Endothelial cell of umbilical vein (primary cell): Measurements from ENCODE around the gene CYP3A5. TPM values are rescaled to one million over a fixed set of nuclear protein-coding genes. Genes with fewer than 3 reads are reported as not detected.

Source experiments
- Bru-seq: library from RNA; stranded (reverse); fragments of 400-500 nt; gene quantifications from one replicate; lab custom pipeline; 2021; lab: Mats Ljungman, UMichigan
- BruChase-seq, 2 experiments: library from RNA; stranded (reverse); fragments of 400-500 nt; gene quantifications; one replicate each; lab custom pipeline; 2021; lab: Mats Ljungman, UMichigan
- BruUV-seq: library from RNA; stranded (reverse); fragments of 400-500 nt; replicated peaks from 2 replicates; lab custom pipeline; 2021; lab: Mats Ljungman, UMichigan
- CTCF ChIA-PET: fragments of 300-600, 350-600 bp; sonication (Branson Sonifier 250); formaldehyde crosslinking; loops from one replicate; lab custom pipeline; 2021; ENCODE audit warnings: antibody characterized with exemption, inconsistent platforms; lab: Charles Lee
- POLR2A ChIA-PET: fragments of 300-600, 350-600 bp; sonication (Branson Sonifier 250); formaldehyde crosslinking; loops from one replicate; lab custom pipeline; 2021; ENCODE audit warnings: antibody characterized with exemption, inconsistent platforms; lab: Charles Lee
- DNase-seq: peaks from one replicate; pipeline ENCODE4 v3.0.0-alpha.2; 2011; ENCODE audit warnings: low read depth, low spot score
- FAIRE-seq: peaks from 2 replicates; lab custom pipeline; 2011; peaks lifted over from hg19 to GRCh38; lab: Jason Lieb, UNC
- H2AFZ ChIP-seq: 2 replicates; pipeline ENCODE4 v1.6.0; 2012; ENCODE audit warnings: low read depth, low read length, control low read depth, inconsistent platforms
- H3K27ac ChIP-seq: 2 replicates; pipeline ENCODE4 v1.5.1; 2011; ENCODE audit warnings: low read depth, mild to moderate bottlenecking, control low read depth, low read length, moderate library complexity; ENCODE audit not compliant: insufficient read depth
- H3K27me3 ChIP-seq, 2 experiments: 2 replicates each; pipeline versions ENCODE4 v1.6.0 to v1.6.1; 2011; ENCODE audit warnings: low read length in 2 of 2, mixed read lengths in 1 of 2; ENCODE audit not compliant: control insufficient read depth in 2 of 2, insufficient read depth in 2 of 2
- H3K36me3 ChIP-seq, 2 experiments: 2 replicates in 1 of 2; 3 replicates in 1 of 2; pipeline ENCODE4 v1.5.1; 2011; ENCODE audit warnings: low read length in 2 of 2, mild to moderate bottlenecking in 1 of 2, moderate library complexity in 1 of 2; ENCODE audit not compliant: control insufficient read depth in 2 of 2, insufficient read depth in 2 of 2; ENCODE audit errors: extremely low read depth in 1 of 2
- H3K4me1 ChIP-seq: 3 replicates; pipeline ENCODE4 v1.5.1; 2011; ENCODE audit warnings: mild to moderate bottlenecking, low read length; ENCODE audit not compliant: control insufficient read depth, insufficient read depth; ENCODE audit errors: extremely low read depth
- H3K4me2 ChIP-seq: 2 replicates; pipeline ENCODE4 v1.6.1; 2011; ENCODE audit warnings: low read length, control low read depth, mixed read lengths; ENCODE audit not compliant: insufficient read depth
- H3K4me3 ChIP-seq, 3 experiments: fragments of 200-600 bp in 1 of 3; sonication (generic), shearing (Covaris generic) in 1 of 3; replicated peaks in 1 of 3; 2 replicates each; pipeline ENCODE4 v1.5.1; 2011 to 2016; ENCODE audit warnings: control low read depth in 3 of 3, low read length in 3 of 3, mild to moderate bottlenecking in 2 of 3, inconsistent platforms in 1 of 3, low read depth in 1 of 3, moderate library complexity in 1 of 3; ENCODE audit not compliant: insufficient read depth in 1 of 3
- H3K79me2 ChIP-seq: 2 replicates; pipeline ENCODE4 v1.6.0; 2012; ENCODE audit warnings: low read length, inconsistent platforms; ENCODE audit not compliant: control insufficient read depth, insufficient read depth
- H3K9ac ChIP-seq: replicated peaks from 2 replicates; pipeline ENCODE3; 2011; ENCODE audit warnings: low read length, control low read depth; ENCODE audit not compliant: insufficient read depth; ENCODE audit errors: extremely low read depth
- H3K9me1 ChIP-seq: replicated peaks from 3 replicates; pipeline ENCODE4 v1.6.0; 2011; ENCODE audit warnings: mild to moderate bottlenecking, low read length; ENCODE audit not compliant: control insufficient read depth, insufficient read depth; ENCODE audit errors: extremely low read depth
- H3K9me3 ChIP-seq: replicated peaks from 2 replicates; pipeline ENCODE4 v1.5.1; 2012; ENCODE audit warnings: low read length, inconsistent platforms; ENCODE audit not compliant: control insufficient read depth, insufficient read depth
- H4K20me1 ChIP-seq: replicated peaks from 2 replicates; pipeline ENCODE3; 2011; ENCODE audit warnings: mild to moderate bottlenecking, low read length; ENCODE audit not compliant: control insufficient read depth, insufficient read depth; ENCODE audit errors: extremely low read depth
- EZH2 ChIP-seq: IDR thresholded peaks from 2 replicates; pipeline ENCODE4 v1.6.1; 2012; ENCODE audit warnings: borderline replicate concordance, low read depth, mild to moderate bottlenecking, moderate library complexity, low read length, inconsistent platforms; ENCODE audit not compliant: severe bottlenecking
- GATA2 ChIP-seq: IDR thresholded peaks from 2 replicates; pipeline ENCODE4 v1.7.0; 2011; ENCODE audit warnings: low read depth, mild to moderate bottlenecking, moderate library complexity, mixed read lengths, low read length; ENCODE audit not compliant: insufficient read length, insufficient read depth
- JUN ChIP-seq: IDR thresholded peaks from 2 replicates; pipeline ENCODE4 v1.6.1; 2011; ENCODE audit warnings: borderline replicate concordance, low read depth; ENCODE audit not compliant: insufficient read length, insufficient read depth
- MYC ChIP-seq: IDR thresholded peaks from one replicate; pipeline ENCODE4 v1.6.1; 2011; ENCODE audit warnings: mild to moderate bottlenecking, low read depth, low read length
- POLR2A ChIP-seq: IDR thresholded peaks from 2 replicates; pipeline ENCODE4 v1.6.1; 2012; ENCODE audit warnings: low read depth, mild to moderate bottlenecking, control low read depth, low read length
- POLR2AphosphoS5 ChIP-seq: IDR thresholded peaks from 2 replicates; pipeline ENCODE4 v1.6.1; 2012; ENCODE audit warnings: low read depth, mild to moderate bottlenecking, control low read depth, low read length, moderate library complexity; ENCODE audit not compliant: insufficient read depth
- dilution Hi-C: fragments of 300-500 bp; cut with MboI; formaldehyde crosslinking; loops from one replicate; pipeline ENCODE4 v1.15.0; 2019; ENCODE audit warnings: low sequenced_read_pairs; ENCODE audit not compliant: extremely low pct_ligation_motif_present
- intact Hi-C: fragments of 100-400 bp; cut with micrococcal nuclease; formaldehyde crosslinking; loops from one replicate; pipeline ENCODE4 v1.10.0; 2022
- long read RNA-seq: library from polyadenylated mRNA; stranded (forward); transcript quantifications from one replicate; pipeline ENCODE4 v2.0.0, GENCODE V29; 2021
- polyA minus RNA-seq, 3 experiments: library from RNA; depleted of rRNA, polyadenylated mRNA; stranded (reverse); fragments of >200 nt; gene quantifications; 1 replicate in 1 of 3; 2 replicates in 2 of 3; pipeline ENCODE4 v1.2.3, GENCODE V29; 2011
- polyA plus RNA-seq, 4 experiments: library from polyadenylated mRNA; depleted of rRNA in 3 of 4; stranded (reverse) in 3 of 4; unstranded in 1 of 4; fragments of >200 nt; gene quantifications; 2 replicates each; pipeline versions ENCODE4 v1.2.1 to v1.2.3, GENCODE V29; 2011 to 2012; ENCODE audit warnings: missing spikeins in 1 of 4
- total RNA-seq: library from RNA; stranded (reverse); gene quantifications from 2 replicates; pipeline ENCODE4 v1.2.3, GENCODE V29; 2021
- TF ChIP-seq, protein P1 (sequence below), 2 donors: IDR thresholded peaks; 1 replicate in 1 of 2; 2 replicates in 1 of 2; pipeline ENCODE4 v1.5.1; 2011; ENCODE audit warnings: low read length in 2 of 2, mild to moderate bottlenecking in 2 of 2, moderate library complexity in 2 of 2, control low read depth in 1 of 2, inconsistent platforms in 1 of 2, low read depth in 1 of 2; ENCODE audit not compliant: insufficient read depth in 1 of 2; ENCODE audit errors: extremely low read depth in 1 of 2
- TF ChIP-seq, protein P2 (sequence below): IDR thresholded peaks from 2 replicates; pipeline ENCODE4 v1.6.1; 2011; ENCODE audit not compliant: insufficient read depth, insufficient read length

CYP3A5 gene
- total RNA-seq (not detected in 2 replicates), polyA plus RNA-seq (not detected in 2 replicates), polyA minus RNA-seq (not detected in 2 replicates), Bru-seq, nascent RNA (not detected), BruChase-seq, experiment 1, labeled RNA remaining after a 6-hour chase (not detected), BruChase-seq, experiment 2, labeled RNA remaining after a 2-hour chase (not detected)
- polyA plus RNA-seq (2011; cell fraction: cytosol; rRNA removed): not detected in 2 replicates
- not detected in 2 replicates for polyA plus RNA-seq (2011; cell fraction: nucleus; rRNA removed)
- 0.21 and 0.30 TPM in 2 replicates for polyA plus RNA-seq (2012)
- not detected for polyA minus RNA-seq (2011; cell fraction: cytosol; rRNA and poly(A)+ RNA removed)
- polyA minus RNA-seq (2011; cell fraction: nucleus; rRNA and poly(A)+ RNA removed): not detected in 2 replicates
- long read RNA-seq: 0 reads

DNA sequence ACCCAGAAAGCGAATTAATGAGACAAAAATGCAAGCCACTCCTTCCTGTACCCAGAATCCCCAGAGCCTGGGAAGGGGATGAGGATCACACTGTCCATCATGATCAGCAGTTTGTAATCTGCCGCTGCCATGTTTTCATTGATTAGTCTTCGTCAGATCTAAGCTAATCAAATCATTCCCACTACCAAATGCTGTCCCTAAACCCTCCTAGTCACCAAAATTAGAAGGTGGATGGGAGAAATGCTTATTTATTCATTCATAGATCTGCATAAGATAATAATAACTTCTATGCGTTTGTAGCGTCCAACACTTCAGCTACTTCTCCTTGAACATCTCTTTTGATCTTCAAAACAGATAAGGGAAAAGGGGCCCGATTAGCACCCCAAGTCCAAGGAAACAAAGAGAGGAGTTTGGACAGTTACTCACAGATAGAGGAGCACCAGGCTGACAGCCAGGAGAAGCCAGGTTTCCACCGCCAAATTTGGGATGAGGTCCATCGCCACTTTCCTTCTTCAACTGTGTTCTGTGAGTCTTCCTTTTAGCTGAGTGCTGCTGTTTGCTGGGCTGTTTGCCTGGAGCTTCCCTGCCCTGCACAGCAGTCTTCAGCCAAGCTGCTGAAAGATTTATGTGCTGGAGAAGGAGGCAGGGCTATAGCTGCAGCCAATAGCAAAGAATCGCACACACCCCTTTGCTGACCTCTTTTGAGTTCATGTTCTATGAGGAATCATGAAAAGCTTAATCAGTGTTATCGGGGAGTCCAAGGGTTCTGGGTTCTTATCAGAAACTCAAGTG lies at the start of gene CYP3A5:
Gene CYP3A5 (minus strand): TSS at position 597 of the 792 bp plus-strand sequence. CDS start 100 bp downstream, at position 497.
- CTCF ChIA-PET: no interaction called here
- intact Hi-C loops: no loop called here

More for the DNA sequence above, at the start of gene CYP3A5:
- Histone ChIP-seq H3K27me3 (no peaks in the 10 kb centered on the region), H3K9me3 (no peaks in the 10 kb centered on the region), H4K20me1 (no peaks in the 10 kb centered on the region), H3K79me2 (no peaks in the 10 kb centered on the region), H2AFZ (no peak within 1 kb of the TSS), H3K9ac (no peak within 1 kb of the TSS), H3K4me2 (no peak within 1 kb of the TSS), H3K4me1 (no peaks in the 10 kb centered on the region), H3K9me1 (no peaks in the 10 kb centered on the region), H3K4me3 (no peak within 1 kb of the TSS), H3K27ac (no peak within 1 kb of the TSS), H3K36me3 (no peaks in the 10 kb centered on the region)
- BruUV-seq: no TSS peak
- dilution Hi-C loops: no loop called here
- DNase-seq (no peak), FAIRE-seq (peak; percentile 12)
- POLR2A ChIA-PET: no interaction called here
- TF ChIP-seq EZH2 (no peak), POLR2A (no peak), JUN (no peak), POLR2AphosphoS5 (no peak), MYC (no peak), GATA2 (no peak)
- TF ChIP-seq, protein P1, sequence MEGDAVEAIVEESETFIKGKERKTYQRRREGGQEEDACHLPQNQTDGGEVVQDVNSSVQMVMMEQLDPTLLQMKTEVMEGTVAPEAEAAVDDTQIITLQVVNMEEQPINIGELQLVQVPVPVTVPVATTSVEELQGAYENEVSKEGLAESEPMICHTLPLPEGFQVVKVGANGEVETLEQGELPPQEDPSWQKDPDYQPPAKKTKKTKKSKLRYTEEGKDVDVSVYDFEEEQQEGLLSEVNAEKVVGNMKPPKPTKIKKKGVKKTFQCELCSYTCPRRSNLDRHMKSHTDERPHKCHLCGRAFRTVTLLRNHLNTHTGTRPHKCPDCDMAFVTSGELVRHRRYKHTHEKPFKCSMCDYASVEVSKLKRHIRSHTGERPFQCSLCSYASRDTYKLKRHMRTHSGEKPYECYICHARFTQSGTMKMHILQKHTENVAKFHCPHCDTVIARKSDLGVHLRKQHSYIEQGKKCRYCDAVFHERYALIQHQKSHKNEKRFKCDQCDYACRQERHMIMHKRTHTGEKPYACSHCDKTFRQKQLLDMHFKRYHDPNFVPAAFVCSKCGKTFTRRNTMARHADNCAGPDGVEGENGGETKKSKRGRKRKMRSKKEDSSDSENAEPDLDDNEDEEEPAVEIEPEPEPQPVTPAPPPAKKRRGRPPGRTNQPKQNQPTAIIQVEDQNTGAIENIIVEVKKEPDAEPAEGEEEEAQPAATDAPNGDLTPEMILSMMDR (IDR thresholded peaks at IDR 0.05; ENCODE audit: extremely low read depth in 1 of 2, insufficient read depth in 1 of 2, low read depth in 1 of 2, low read length in 2 of 2): no peak
- TF ChIP-seq, protein P2, sequence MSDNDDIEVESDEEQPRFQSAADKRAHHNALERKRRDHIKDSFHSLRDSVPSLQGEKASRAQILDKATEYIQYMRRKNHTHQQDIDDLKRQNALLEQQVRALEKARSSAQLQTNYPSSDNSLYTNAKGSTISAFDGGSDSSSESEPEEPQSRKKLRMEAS: no peak
